HL-60 (cell line): Measurements from ENCODE around the gene MYBPC3.

ENCODE experiments used
- DNase-seq, 2 experiments: peaks; one replicate each; pipeline ENCODE4 v3.0.0-alpha.2; 2010 to 2020; ENCODE audit warnings: low read depth in 1 of 2, low spot score in 1 of 2
- H3K27ac ChIP-seq: fragments of 250-450 bp; sonication (Bioruptor Pico); replicated peaks from 2 replicates; pipeline ENCODE4 v1.5.1; 2020; ENCODE audit warnings: mild to moderate bottlenecking, moderate library complexity
- H3K27me3 ChIP-seq: fragments of 250-450 bp; sonication (Bioruptor Pico); 2 replicates; pipeline ENCODE4 v1.5.1; 2021; ENCODE audit warnings: mild to moderate bottlenecking, moderate library complexity; ENCODE audit not compliant: insufficient read depth, poor library complexity, severe bottlenecking
- H3K4me3 ChIP-seq: replicated peaks from 2 replicates; pipeline ENCODE4 v1.5.1; 2011; ENCODE audit warnings: mild to moderate bottlenecking, control low read depth, low read length; ENCODE audit not compliant: insufficient read depth
- GABPA ChIP-seq: IDR thresholded peaks from 2 replicates; pipeline ENCODE4 v1.6.1; 2012; ENCODE audit warnings: low read depth
- POLR2AphosphoS5 ChIP-seq: IDR thresholded peaks from 2 replicates; pipeline ENCODE4 v1.6.1; 2012; ENCODE audit warnings: low read depth
- SPI1 ChIP-seq: IDR thresholded peaks from 2 replicates; pipeline ENCODE4 v1.6.1; 2012; ENCODE audit warnings: low read depth, mild to moderate bottlenecking, borderline replicate concordance
- TF ChIP-seq, protein P1 (sequence below): IDR thresholded peaks from one replicate; pipeline ENCODE4 v1.5.1; 2011; ENCODE audit warnings: low read length, control low read depth, inconsistent platforms; ENCODE audit not compliant: insufficient read depth
- TF ChIP-seq, protein P2 (sequence below): IDR thresholded peaks from 2 replicates; pipeline ENCODE4 v1.6.1; 2012; ENCODE audit warnings: low read depth; ENCODE audit not compliant: insufficient replicate concordance

Gene MYBPC3

DNA sequence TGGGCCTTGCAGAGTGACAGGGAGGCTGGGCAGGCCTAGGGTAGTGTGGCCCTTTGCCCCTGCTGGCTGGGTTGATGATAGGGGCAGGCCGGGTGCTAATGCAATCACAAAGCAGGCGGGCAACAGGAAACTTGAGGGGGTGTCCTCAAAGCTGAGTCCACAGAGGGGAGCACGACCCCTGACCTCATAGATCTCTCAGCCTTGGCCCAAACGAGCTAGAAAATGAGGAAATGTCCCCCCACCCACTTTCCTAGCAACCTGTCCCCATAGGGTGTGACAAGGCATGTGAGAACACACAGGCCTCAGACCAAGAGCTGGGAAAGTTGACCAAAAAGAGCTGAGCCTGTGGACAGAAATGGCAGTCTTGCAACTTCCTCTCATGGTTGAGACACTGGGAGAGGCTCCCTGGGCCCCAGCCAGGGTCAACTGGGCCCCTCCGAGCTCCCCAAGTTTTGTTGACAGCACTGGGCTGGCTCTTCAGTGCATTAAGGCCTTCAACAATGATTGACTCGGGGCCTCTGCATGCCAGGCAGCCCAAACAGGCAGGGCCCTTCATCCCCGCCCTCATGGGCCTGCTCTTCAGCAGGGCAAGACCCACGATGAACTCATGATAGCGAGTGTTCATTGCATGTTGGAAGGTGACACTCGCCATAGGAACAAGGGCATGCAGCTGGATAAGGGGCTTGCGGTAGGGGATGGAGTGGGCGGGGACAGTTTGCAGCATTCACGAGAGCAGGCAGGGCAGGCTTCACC is 35.6 kb upstream of the MYBPC3 start:
- peak; percentile 83 to 96 for DNase-seq
- H3K27me3 ChIP-seq, result no peaks in the 10 kb centered on the region
- H3K4me3 ChIP-seq, result no peak overlapping the region
- TF ChIP-seq SPI1, result peak; percentile 73
- TF ChIP-seq, protein P1, sequence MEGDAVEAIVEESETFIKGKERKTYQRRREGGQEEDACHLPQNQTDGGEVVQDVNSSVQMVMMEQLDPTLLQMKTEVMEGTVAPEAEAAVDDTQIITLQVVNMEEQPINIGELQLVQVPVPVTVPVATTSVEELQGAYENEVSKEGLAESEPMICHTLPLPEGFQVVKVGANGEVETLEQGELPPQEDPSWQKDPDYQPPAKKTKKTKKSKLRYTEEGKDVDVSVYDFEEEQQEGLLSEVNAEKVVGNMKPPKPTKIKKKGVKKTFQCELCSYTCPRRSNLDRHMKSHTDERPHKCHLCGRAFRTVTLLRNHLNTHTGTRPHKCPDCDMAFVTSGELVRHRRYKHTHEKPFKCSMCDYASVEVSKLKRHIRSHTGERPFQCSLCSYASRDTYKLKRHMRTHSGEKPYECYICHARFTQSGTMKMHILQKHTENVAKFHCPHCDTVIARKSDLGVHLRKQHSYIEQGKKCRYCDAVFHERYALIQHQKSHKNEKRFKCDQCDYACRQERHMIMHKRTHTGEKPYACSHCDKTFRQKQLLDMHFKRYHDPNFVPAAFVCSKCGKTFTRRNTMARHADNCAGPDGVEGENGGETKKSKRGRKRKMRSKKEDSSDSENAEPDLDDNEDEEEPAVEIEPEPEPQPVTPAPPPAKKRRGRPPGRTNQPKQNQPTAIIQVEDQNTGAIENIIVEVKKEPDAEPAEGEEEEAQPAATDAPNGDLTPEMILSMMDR, result no peak
- TF ChIP-seq POLR2AphosphoS5, result peak; percentile 42; the same call in 1 of the 2 replicates
- no peak for TF ChIP-seq GABPA
- TF ChIP-seq, protein P2, sequence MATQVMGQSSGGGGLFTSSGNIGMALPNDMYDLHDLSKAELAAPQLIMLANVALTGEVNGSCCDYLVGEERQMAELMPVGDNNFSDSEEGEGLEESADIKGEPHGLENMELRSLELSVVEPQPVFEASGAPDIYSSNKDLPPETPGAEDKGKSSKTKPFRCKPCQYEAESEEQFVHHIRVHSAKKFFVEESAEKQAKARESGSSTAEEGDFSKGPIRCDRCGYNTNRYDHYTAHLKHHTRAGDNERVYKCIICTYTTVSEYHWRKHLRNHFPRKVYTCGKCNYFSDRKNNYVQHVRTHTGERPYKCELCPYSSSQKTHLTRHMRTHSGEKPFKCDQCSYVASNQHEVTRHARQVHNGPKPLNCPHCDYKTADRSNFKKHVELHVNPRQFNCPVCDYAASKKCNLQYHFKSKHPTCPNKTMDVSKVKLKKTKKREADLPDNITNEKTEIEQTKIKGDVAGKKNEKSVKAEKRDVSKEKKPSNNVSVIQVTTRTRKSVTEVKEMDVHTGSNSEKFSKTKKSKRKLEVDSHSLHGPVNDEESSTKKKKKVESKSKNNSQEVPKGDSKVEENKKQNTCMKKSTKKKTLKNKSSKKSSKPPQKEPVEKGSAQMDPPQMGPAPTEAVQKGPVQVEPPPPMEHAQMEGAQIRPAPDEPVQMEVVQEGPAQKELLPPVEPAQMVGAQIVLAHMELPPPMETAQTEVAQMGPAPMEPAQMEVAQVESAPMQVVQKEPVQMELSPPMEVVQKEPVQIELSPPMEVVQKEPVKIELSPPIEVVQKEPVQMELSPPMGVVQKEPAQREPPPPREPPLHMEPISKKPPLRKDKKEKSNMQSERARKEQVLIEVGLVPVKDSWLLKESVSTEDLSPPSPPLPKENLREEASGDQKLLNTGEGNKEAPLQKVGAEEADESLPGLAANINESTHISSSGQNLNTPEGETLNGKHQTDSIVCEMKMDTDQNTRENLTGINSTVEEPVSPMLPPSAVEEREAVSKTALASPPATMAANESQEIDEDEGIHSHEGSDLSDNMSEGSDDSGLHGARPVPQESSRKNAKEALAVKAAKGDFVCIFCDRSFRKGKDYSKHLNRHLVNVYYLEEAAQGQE, result no peak
- peak overlapping the region; percentile 100 for H3K27ac ChIP-seq

DNA sequence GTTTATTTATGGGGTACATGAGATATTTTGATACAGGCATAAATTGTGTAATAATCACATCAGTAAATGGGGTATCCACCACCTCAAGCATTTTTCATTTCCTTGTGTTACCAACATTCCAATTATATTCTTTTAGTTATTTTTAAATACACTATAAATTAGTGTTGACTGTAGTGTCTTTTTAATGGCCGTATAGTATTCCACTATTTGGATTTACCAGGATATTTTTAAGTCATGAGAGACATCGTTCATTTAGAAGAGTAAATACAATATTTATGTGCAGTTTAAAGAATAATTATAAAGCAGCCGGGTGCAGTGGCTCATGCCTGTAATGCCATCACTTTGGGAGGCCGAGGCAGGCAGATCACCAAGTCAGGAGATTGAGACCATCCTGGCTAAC is 32.0 kb upstream of the MYBPC3 start:
- no peak overlapping the region for H3K4me3 ChIP-seq
- H3K27ac ChIP-seq, result no peak overlapping the region
- TF ChIP-seq GABPA (no peak), POLR2AphosphoS5 (no peak), SPI1 (no peak)
- TF ChIP-seq, protein P1, result no peak
- TF ChIP-seq, protein P2, result no peak
- no peaks in the 10 kb centered on the region for H3K27me3 ChIP-seq
- no peak for DNase-seq

DNA sequence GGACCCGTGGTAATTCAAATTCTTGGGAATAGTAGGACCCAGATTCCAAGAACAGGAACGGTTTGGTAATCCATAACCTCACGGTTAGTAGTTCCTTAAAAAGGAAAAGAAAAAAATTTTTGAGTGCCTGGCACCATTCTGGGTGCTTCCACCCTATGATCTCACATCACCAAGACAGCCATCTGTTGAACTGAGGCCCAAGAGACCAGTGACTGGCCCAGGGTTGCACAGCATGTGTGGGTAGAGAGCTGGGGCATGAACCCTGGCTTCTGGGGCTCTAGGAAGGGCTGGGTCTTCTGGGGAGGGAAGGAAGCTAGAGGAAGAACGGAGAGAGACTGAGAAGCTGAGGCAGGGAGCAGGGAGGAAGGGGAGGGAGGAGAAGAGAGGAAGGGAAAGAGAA is 30.6 kb upstream of the MYBPC3 start:
- no peak overlapping the region for H3K4me3 ChIP-seq
- TF ChIP-seq, protein P2, result no peak
- TF ChIP-seq GABPA (no peak), SPI1 (no peak), POLR2AphosphoS5 (no peak)
- TF ChIP-seq, protein P1, result no peak
- no peak for DNase-seq
- H3K27me3 ChIP-seq, result no peaks in the 10 kb centered on the region
- no peak overlapping the region for H3K27ac ChIP-seq
